NCI-H1694 treated with DMSO at 0.1 percent for 48 hours (cell line): ENCODE measurements around the gene GOPC.

Experiments used
- DNase-seq: peaks from one replicate; lab custom pipeline; 2025; lab: John Stamatoyannopoulos, UW

GOPC gene

GRCh38 chr6:117514655-117515054, 87.7 kb downstream of the GOPC start:
- DNase-seq = no peak

- no peak for DNase-seq
These were observed 88.4 kb downstream of the GOPC start for GRCh38 chr6:117513778-117514365.

GRCh38 chr6:117512987-117513573, 89.2 kb downstream of the GOPC start:
- no peak for DNase-seq

- DNase-seq = no peak
These were observed 90.1 kb downstream of the GOPC start for GRCh38 chr6:117512056-117512828.
